HepG2 (cell line): ENCODE results near the gene POLR3GL. TPM values are rescaled to one million over a fixed set of nuclear protein-coding genes. Genes with fewer than 3 reads are reported as not detected.

Source experiments
- ATAC-seq: fragments of 200-7000 bp; cut with Tn5 transposase; 3 replicates; pipeline ENCODE4 v1.9.1; 2020; ENCODE audit warnings: mild to moderate bottlenecking, moderate library complexity
- BruUV-seq: library from RNA; stranded (reverse); fragments of 400-500 nt; replicated peaks from 2 replicates; lab custom pipeline; 2021; lab: Mats Ljungman, UMichigan
- CTCF ChIA-PET: fragments of 300-600 bp; formaldehyde crosslinking; extraction: SDS; loops from one replicate; lab custom pipeline; 2021; ENCODE audit warnings: low total read pairs, inconsistent platforms, low intra/inter-chr PET ratio; lab: Yijun Ruan, JAX
- POLR2A ChIA-PET: fragments of 350-600 bp; sonication (Branson Sonifier 250); formaldehyde crosslinking; loops from one replicate; lab custom pipeline; 2020; ENCODE audit warnings: antibody characterized with exemption, inconsistent platforms; lab: Yijun Ruan, JAX
- DNase-seq: peaks from one replicate; pipeline ENCODE4 v3.0.0-alpha.2; 2015; ENCODE audit warnings: low spot score
- FAIRE-seq: peaks from 3 replicates; lab custom pipeline; 2011; peaks lifted over from hg19 to GRCh38; lab: Jason Lieb, UNC
- H2AFZ ChIP-seq: one replicate; pipeline ENCODE4 v1.6.1; 2011; ENCODE audit warnings: low read length, inconsistent platforms
- H3K27ac ChIP-seq: fragments of 300-600 bp; 3 replicates; pipeline ENCODE4 v1.8.0; 2011; ENCODE audit warnings: mixed run types, mild to moderate bottlenecking, mixed read lengths, low read length, inconsistent platforms; ENCODE audit not compliant: insufficient read depth; ENCODE audit errors: extremely low read length
- H3K27me3 ChIP-seq, 2 experiments: fragments of 200-600 bp in 1 of 2; 2 replicates in 1 of 2; 3 replicates in 1 of 2; pipeline versions ENCODE4 v1.6.0 to v1.8.0; 2011; ENCODE audit warnings: low read length in 2 of 2, mild to moderate bottlenecking in 2 of 2, moderate library complexity in 2 of 2, inconsistent platforms in 1 of 2; ENCODE audit not compliant: insufficient read depth in 2 of 2, control insufficient read depth in 1 of 2
- H3K36me3 ChIP-seq, 2 experiments: fragments of 200-600 bp in 1 of 2; replicated peaks in 1 of 2; 2 replicates in 1 of 2; 3 replicates in 1 of 2; pipeline versions ENCODE4 v1.5.1 to v1.8.0; 2011; ENCODE audit warnings: low read length in 2 of 2, inconsistent platforms in 1 of 2; ENCODE audit not compliant: insufficient read depth in 2 of 2, control insufficient read depth in 1 of 2
- H3K4me1 ChIP-seq: 2 replicates; pipeline ENCODE4 v1.5.1; 2012; ENCODE audit warnings: low read length, inconsistent platforms; ENCODE audit not compliant: insufficient read depth
- H3K4me2 ChIP-seq: 2 replicates; pipeline ENCODE4 v1.6.0; 2011; ENCODE audit warnings: low read depth, low read length, inconsistent platforms
- H3K4me3 ChIP-seq, 3 experiments: fragments of 200-600 bp in 1 of 3; sonication (generic), shearing (Covaris generic) in 1 of 3; replicated peaks in 1 of 3; 2 replicates each; pipeline ENCODE4 v1.5.1; 2011 to 2016; ENCODE audit warnings: low read length in 3 of 3, inconsistent platforms in 2 of 3, low read depth in 2 of 3, mild to moderate bottlenecking in 2 of 3, control low read depth in 1 of 3, mixed read lengths in 1 of 3; ENCODE audit not compliant: insufficient read depth in 1 of 3
- H3K79me2 ChIP-seq: one replicate; pipeline ENCODE4 v1.6.1; 2011; ENCODE audit warnings: low read length, inconsistent platforms; ENCODE audit not compliant: insufficient read depth
- H3K9ac ChIP-seq: 2 replicates; pipeline ENCODE4 v1.6.0; 2011; ENCODE audit warnings: mild to moderate bottlenecking, low read depth, low read length, inconsistent platforms; ENCODE audit not compliant: insufficient read depth
- H3K9me3 ChIP-seq: 2 replicates; pipeline ENCODE4 v1.5.1; 2012; ENCODE audit warnings: mild to moderate bottlenecking, low read length
- H4K20me1 ChIP-seq: 2 replicates; pipeline ENCODE4 v1.6.0; 2011; ENCODE audit warnings: inconsistent platforms, mild to moderate bottlenecking, low read length, moderate library complexity; ENCODE audit not compliant: insufficient read depth
- ATF1 ChIP-seq: IDR thresholded peaks from 2 replicates; pipeline ENCODE4 v1.6.1; 2016; ENCODE audit warnings: mild to moderate bottlenecking, control low read depth
- CHCHD3 ChIP-seq: sonication (generic); formaldehyde crosslinking; IDR thresholded peaks from 2 replicates; pipeline ENCODE4 v1.8.0; 2022; ENCODE audit warnings: mild to moderate bottlenecking, missing genetic modification reagents, moderate library complexity
- CHD2 ChIP-seq: IDR thresholded peaks from 2 replicates; pipeline ENCODE4 v1.6.1; 2011; ENCODE audit warnings: low read depth, low read length, improper control_type of control experiment
- EHMT2 ChIP-seq: fragments of 200-600 bp; sonication (generic); IDR thresholded peaks from 2 replicates; pipeline ENCODE4 v1.7.0; 2017; ENCODE audit warnings: antibody characterized with exemption, low read depth, low read length, borderline replicate concordance
- KLF6 ChIP-seq: IDR thresholded peaks from 2 replicates; pipeline ENCODE4 v1.8.0; 2016; ENCODE audit warnings: missing biosample characterization, missing genetic modification reagents
- LCORL ChIP-seq, 2 experiments: fragments of 450-650 bp in 1 of 2; sonication (generic) in 1 of 2; formaldehyde crosslinking in 1 of 2; IDR thresholded peaks; 2 replicates each; pipeline versions ENCODE4 v1.5.0 to v1.6.1; 2017 to 2020; ENCODE audit warnings: antibody characterized with exemption in 1 of 2, missing genetic modification reagents in 1 of 2
- PAXIP1 ChIP-seq: sonication (generic); formaldehyde crosslinking; conservative IDR thresholded peaks from 2 replicates; pipeline ENCODE4 v1.4.0; 2020; ENCODE audit warnings: mild to moderate bottlenecking, missing genetic modification reagents, moderate library complexity
- SRSF4 ChIP-seq: fragments of 200-400 bp; formaldehyde crosslinking; IDR thresholded peaks from one replicate; pipeline ENCODE4 v1.6.1; 2018; ENCODE audit warnings: mild to moderate bottlenecking, low read depth, low read length, moderate library complexity; ENCODE audit not compliant: poor library complexity, severe bottlenecking
- TMF1 ChIP-seq: sonication (generic); formaldehyde crosslinking; IDR thresholded peaks from 2 replicates; pipeline ENCODE4 v1.8.1; 2022; ENCODE audit warnings: low read depth, missing genetic modification reagents
- ZBTB14 ChIP-seq: sonication (generic); formaldehyde crosslinking; IDR thresholded peaks from 2 replicates; pipeline ENCODE4 v1.4.0; 2020; ENCODE audit warnings: missing genetic modification reagents
- ZFP1 ChIP-seq: IDR thresholded peaks from 2 replicates; pipeline ENCODE4 v1.6.1; 2016
- ZNF724P ChIP-seq: sonication (generic); formaldehyde crosslinking; IDR thresholded peaks from 2 replicates; pipeline ENCODE4 v1.8.0; 2022; ENCODE audit warnings: missing genetic modification reagents, borderline replicate concordance
- ZNF761 ChIP-seq: sonication (generic); formaldehyde crosslinking; conservative IDR thresholded peaks from 2 replicates; pipeline ENCODE4 v1.4.0; 2020; ENCODE audit warnings: mild to moderate bottlenecking, missing genetic modification reagents
- WGBS: methylation state at CpG from one replicate; pipeline ENCODE4 v1.1.6; 2017; ENCODE audit warnings: low lambda C conversion rate; 5-methylcytosine and 5-hydroxymethylcytosine counted together
- in situ Hi-C: cut with HindIII; loops from 2 replicates; pipeline ENCODE4 v1.10.0; 2017; ENCODE audit warnings: low pct_unique_long_range_greater_than_20kb; ENCODE audit not compliant: extremely low pct_ligation_motif_present
- intact Hi-C: fragments of 100-400 bp; cut with micrococcal nuclease; formaldehyde crosslinking; loops from one replicate; pipeline ENCODE4 v1.10.0; 2022; ENCODE audit not compliant: unreplicated experiment
- polyA plus RNA-seq, 8 experiments: library from polyadenylated mRNA; depleted of rRNA in 3 of 8; stranded (reverse) in 7 of 8; unstranded in 1 of 8; fragments of >200 nt; fragmentation: Illumina TruSeq in 4 of 8; extraction: Trizol in 4 of 8; gene quantifications; 2 replicates each; pipeline versions ENCODE4 v1.2.1 to v1.2.3, GENCODE V29; 2011 to 2016; ENCODE audit warnings: low read depth in 4 of 8, missing spikeins in 1 of 8, mixed read lengths in 1 of 8; ENCODE audit not compliant: insufficient read depth in 1 of 8
- total RNA-seq, 5 experiments: library from RNA; depleted of rRNA; stranded (reverse); fragments of >200 nt; fragmentation: Illumina TruSeq; extraction: Trizol; gene quantifications; 2 replicates each; pipeline ENCODE4 v1.2.3, GENCODE V29; 2016; ENCODE audit warnings: low read depth in 1 of 5
- TF ChIP-seq, protein P1 (sequence below): sonication (generic); formaldehyde crosslinking; conservative IDR thresholded peaks from 2 replicates; pipeline ENCODE4 v1.5.0; 2020; ENCODE audit warnings: missing genetic modification reagents
- TF ChIP-seq, protein P2 (sequence below): sonication (generic); formaldehyde crosslinking; IDR thresholded peaks from 2 replicates; pipeline ENCODE4 v1.8.0; 2022; ENCODE audit warnings: mild to moderate bottlenecking, missing genetic modification reagents, borderline replicate concordance

Gene POLR3GL
- total and polyA plus RNA-seq, 2 of the 13 experiments (the other 11 are each of a cell fraction or from before 2014, with no cell fraction given) = 11.5 to 12.4 TPM

DNA sequence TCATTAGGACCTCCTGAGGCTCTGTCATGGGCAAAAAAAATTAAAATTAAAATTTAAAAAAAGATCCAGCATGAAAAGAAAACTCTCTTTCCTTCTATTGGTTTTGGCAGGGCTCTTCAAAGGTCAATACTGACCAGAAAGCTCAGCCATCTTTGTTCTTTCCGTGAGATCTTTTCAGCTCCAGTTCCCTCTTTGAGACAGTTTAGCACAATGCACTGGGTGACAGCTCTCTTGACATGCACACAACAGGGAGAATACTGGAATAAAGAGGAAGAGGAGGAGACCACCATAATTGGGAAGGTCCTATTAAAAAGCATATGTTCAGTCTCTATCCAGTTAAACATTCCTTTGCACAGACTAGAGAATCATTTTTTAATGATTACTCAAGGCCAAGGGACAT lies 13.0 kb upstream of the POLR3GL start:
- Histone ChIP-seq H3K36me3 (peaks cover 1 to 3% of the 10 kb centered on the region in 2 experiments; a peak in 2 of 5 replicates), H3K4me3 (no peak overlapping the region), H3K9ac (no peak overlapping the region), H3K4me1 (peaks cover 32% of the 10 kb centered on the region), H3K79me2 (peaks cover 14% of the 10 kb centered on the region), H3K27me3 (no peaks in the 10 kb centered on the region), H3K4me2 (no peak overlapping the region), H4K20me1 (no peaks in the 10 kb centered on the region), H3K9me3 (no peaks in the 10 kb centered on the region), H2AFZ (no peak overlapping the region), H3K27ac (no peak overlapping the region)
- 89% methylated on average over 1 of the region's 1 CpG for WGBS
- in situ Hi-C loops (no loop called here), intact Hi-C loops (no loop called here)
- ATAC-seq (no peak), DNase-seq (no peak), FAIRE-seq (no peak)
- BruUV-seq = no TSS peak
- ChIA-PET POLR2A (no interaction called here), CTCF (no interaction called here)
- TF ChIP-seq CHCHD3 (no peak), SRSF4 (no peak), ZBTB14 (no peak), ZNF761 (CRISPR knock-in tag) (no peak), PAXIP1 (CRISPR knock-in tag) (no peak), ZFP1 (CRISPR knock-in tag) (no peak), ATF1 (no peak), CHD2 (no peak), EHMT2 (no peak), LCORL (IDR thresholded peaks at IDR 0.05) (no peak), LCORL (CRISPR knock-in tag; IDR thresholded peaks at IDR 0.05) (no peak), KLF6 (CRISPR knock-in tag) (no peak), TMF1 (no peak), ZNF724P (CRISPR knock-in tag) (no peak)
- TF ChIP-seq, protein P1, sequence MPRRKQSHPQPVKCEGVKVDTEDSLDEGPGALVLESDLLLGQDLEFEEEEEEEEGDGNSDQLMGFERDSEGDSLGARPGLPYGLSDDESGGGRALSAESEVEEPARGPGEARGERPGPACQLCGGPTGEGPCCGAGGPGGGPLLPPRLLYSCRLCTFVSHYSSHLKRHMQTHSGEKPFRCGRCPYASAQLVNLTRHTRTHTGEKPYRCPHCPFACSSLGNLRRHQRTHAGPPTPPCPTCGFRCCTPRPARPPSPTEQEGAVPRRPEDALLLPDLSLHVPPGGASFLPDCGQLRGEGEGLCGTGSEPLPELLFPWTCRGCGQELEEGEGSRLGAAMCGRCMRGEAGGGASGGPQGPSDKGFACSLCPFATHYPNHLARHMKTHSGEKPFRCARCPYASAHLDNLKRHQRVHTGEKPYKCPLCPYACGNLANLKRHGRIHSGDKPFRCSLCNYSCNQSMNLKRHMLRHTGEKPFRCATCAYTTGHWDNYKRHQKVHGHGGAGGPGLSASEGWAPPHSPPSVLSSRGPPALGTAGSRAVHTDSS (CRISPR knock-in tag) = no peak
- TF ChIP-seq, protein P2, sequence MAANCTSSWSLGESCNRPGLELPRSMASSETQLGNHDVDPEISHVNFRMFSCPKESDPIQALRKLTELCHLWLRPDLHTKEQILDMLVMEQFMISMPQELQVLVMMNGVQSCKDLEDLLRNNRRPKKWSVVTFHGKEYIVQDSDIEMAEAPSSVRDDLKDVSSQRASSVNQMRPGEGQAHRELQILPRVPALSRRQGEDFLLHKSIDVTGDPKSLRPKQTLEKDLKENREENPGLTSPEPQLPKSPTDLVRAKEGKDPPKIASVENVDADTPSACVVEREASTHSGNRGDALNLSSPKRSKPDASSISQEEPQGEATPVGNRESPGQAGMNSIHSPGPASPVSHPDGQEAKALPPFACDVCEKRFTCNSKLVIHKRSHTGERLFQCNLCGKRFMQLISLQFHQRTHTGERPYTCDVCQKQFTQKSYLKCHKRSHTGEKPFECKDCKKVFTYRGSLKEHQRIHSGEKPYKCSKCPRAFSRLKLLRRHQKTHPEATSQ = no peak
